GM12891 (cell line): ENCODE results near the gene ARL4D.

Experiments used
- POU2F2 ChIP-seq: IDR thresholded peaks from 2 replicates; pipeline ENCODE4 v1.6.1; 2011; ENCODE audit warnings: low read depth, mild to moderate bottlenecking, control low read depth, low read length, moderate library complexity
- TAF1 ChIP-seq: IDR thresholded peaks from 2 replicates; pipeline ENCODE4 v1.6.1; 2011; ENCODE audit warnings: low read depth, low read length, control low read depth

- TF ChIP-seq TAF1 (no peak), POU2F2 (no peak)
Observed at GRCh38 chr17:43383826-43384475, 14.8 kb upstream of the ARL4D start.
